K562 (cell line): ENCODE data around the gene PRKRIP1. TPM values are rescaled to one million over a fixed set of nuclear protein-coding genes. Genes with fewer than 3 reads are reported as not detected.
A peak's percentile ranks its signal among the peaks of the same experiment; 100 is the strongest.

Experiments
- HCFC1 ChIP-seq: IDR thresholded peaks from 2 replicates; pipeline ENCODE4 v1.6.1; 2012; ENCODE audit warnings: low read depth, low read length, improper control_type of control experiment
- HDAC8 ChIP-seq: fragments of 450-650 bp; IDR thresholded peaks from 2 replicates; pipeline ENCODE4 v1.6.1; 2016; ENCODE audit warnings: mild to moderate bottlenecking, missing genetic modification characterization, moderate library complexity, missing compliant biosample characterization
- HNRNPUL1 ChIP-seq: fragments of 200-400 bp; formaldehyde crosslinking; IDR thresholded peaks from 2 replicates; pipeline ENCODE4 v1.6.1; 2017; ENCODE audit warnings: low read length
- MTA2 ChIP-seq: fragments of 450-650 bp; IDR thresholded peaks from 2 replicates; pipeline ENCODE4 v1.6.1; 2016; ENCODE audit warnings: low read depth
- MYC ChIP-seq, 2 experiments: fragments of 250-450 bp in 1 of 2; sonication (Bioruptor Pico) in 1 of 2; IDR thresholded peaks; 2 replicates each; pipeline versions ENCODE4 v1.5.1 to v1.6.1; 2012 to 2021; ENCODE audit warnings: low read depth in 2 of 2, borderline replicate concordance in 1 of 2, improper control_type of control experiment in 1 of 2, low read length in 1 of 2, mild to moderate bottlenecking in 1 of 2, moderate library complexity in 1 of 2
- NBN ChIP-seq: fragments of 450-650 bp; IDR thresholded peaks from 2 replicates; pipeline ENCODE4 v1.6.1; 2016; ENCODE audit warnings: low read depth, mild to moderate bottlenecking
- NCOA1 ChIP-seq: fragments of 450-650 bp; IDR thresholded peaks from 2 replicates; pipeline ENCODE4 v1.6.1; 2016; ENCODE audit warnings: low read depth
- OTX1 ChIP-seq: fragments of 450-650 bp; formaldehyde crosslinking; IDR thresholded peaks from 2 replicates; pipeline ENCODE4 v1.4.0; 2022; ENCODE audit warnings: mild to moderate bottlenecking
- SIRT6 ChIP-seq: IDR thresholded peaks from one replicate; pipeline ENCODE4 v1.6.1; 2012; ENCODE audit warnings: low read depth, mild to moderate bottlenecking, control low read depth, inconsistent platforms, low read length, moderate library complexity
- SMAD1 ChIP-seq: fragments of 150-350 bp; IDR thresholded peaks from 2 replicates; pipeline ENCODE4 v1.6.1; 2014; ENCODE audit warnings: low read length, low read depth; ENCODE audit not compliant: partially characterized antibody
- TEAD2 ChIP-seq: fragments of 450-650 bp; IDR thresholded peaks from 2 replicates; pipeline ENCODE4 v1.6.1; 2016; ENCODE audit warnings: missing genetic modification characterization, control low read depth, missing compliant biosample characterization
- TRIM25 ChIP-seq: fragments of 450-650 bp; IDR thresholded peaks from 2 replicates; pipeline ENCODE4 v1.7.0; 2016; ENCODE audit warnings: borderline replicate concordance
- polyA plus RNA-seq, 8 experiments: library from polyadenylated mRNA; depleted of rRNA in 4 of 8; stranded (reverse) in 5 of 8; unstranded in 3 of 8; fragments of >200 nt; fragmentation: Nextera tagmentation in 2 of 8; fragmentation: Illumina TruSeq in 1 of 8; extraction: Ambion mirVana in 2 of 8; extraction: Trizol in 1 of 8; gene quantifications; 2 replicates each; pipeline versions ENCODE4 v1.2.1 to v1.2.3, GENCODE V29; 2011 to 2014; ENCODE audit warnings: inconsistent platforms in 1 of 8, missing spikeins in 1 of 8
- total RNA-seq, 7 experiments: library from RNA; depleted of rRNA in 6 of 7; stranded (reverse); fragments of >200 nt in 6 of 7; fragmentation: Illumina TruSeq in 2 of 7; extraction: Trizol in 2 of 7; gene quantifications; 2 replicates each; pipeline versions ENCODE4 v1.2.1 to v1.2.3, GENCODE V29; 2011 to 2021; ENCODE audit warnings: low replicate concordance in 1 of 7
- TF ChIP-seq, protein P1 (sequence below): IDR thresholded peaks from 2 replicates; pipeline ENCODE4 v1.6.1; 2011; ENCODE audit not compliant: insufficient read length; ENCODE audit errors: extremely low read depth
- TF ChIP-seq, protein P2 (sequence below): fragments of 450-650 bp; conservative IDR thresholded peaks from 2 replicates; pipeline ENCODE4 v1.6.1; 2016; ENCODE audit warnings: missing genetic modification characterization, low read depth, mild to moderate bottlenecking, control low read depth, missing compliant biosample characterization
- TF ChIP-seq, protein P3 (sequence below): fragments of 200-800 bp; sonication (Bioruptor generic); IDR thresholded peaks from 2 replicates; pipeline ENCODE4 v1.6.1; 2016; ENCODE audit warnings: missing genetic modification characterization, missing compliant biosample characterization
- TF ChIP-seq, protein P4 (sequence below): fragments of 250-450 bp; sonication (Bioruptor Pico); IDR thresholded peaks from 2 replicates; pipeline ENCODE4 v1.8.0; 2022; ENCODE audit warnings: inconsistent platforms

The PRKRIP1 gene
- total and polyA plus RNA-seq, 9 of the 15 experiments (the other 6 are each of a cell fraction or from before 2014, with no cell fraction given): 14.9 to 52.1 (median 19.8) TPM

DNA sequence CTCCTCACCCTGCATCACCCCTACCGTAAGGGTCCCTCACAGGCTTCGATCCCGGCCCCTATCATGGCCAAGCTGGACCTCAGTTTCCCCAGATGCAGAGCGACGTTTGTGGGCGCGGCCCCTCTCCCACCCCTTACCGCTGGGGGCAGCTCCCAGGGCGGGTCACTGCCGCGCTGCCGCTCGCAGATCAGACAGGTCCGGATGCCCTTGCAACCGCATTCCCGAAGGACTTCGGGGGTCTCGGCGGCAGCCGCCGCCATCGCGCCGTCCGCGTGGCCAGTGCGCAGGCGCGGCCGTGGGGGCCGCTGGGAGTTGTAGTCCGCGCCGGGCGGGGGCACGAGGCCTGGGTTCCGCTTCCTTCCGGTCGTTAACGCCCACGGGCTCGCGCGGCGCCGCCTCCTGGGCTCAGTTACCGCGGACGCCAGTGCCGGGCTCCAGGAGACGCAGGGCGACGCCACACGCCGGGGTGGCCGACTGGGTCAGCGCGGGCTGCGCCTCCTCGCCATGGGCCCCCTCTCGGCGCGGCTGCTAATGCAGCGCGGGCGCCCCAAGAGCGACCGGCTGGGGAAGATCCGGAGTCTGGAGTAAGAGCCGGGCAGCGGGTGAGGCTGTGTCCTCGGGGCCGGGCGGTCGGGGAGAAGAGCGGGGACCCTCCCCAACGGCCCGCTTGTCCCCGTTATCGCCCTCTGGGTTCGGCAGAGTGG is 68.6 kb downstream of the PRKRIP1 start, which contains the start of the genes ALKBH4 and LRWD1 (continued):
- TF ChIP-seq TRIM25: no peak; the same call in 1 of the 2 replicates
- no peak for TF ChIP-seq HNRNPUL1
- TF ChIP-seq OTX1 (CRISPR knock-in tag): peak; percentile 44; the same call in 1 of the 2 replicates
- no peak for TF ChIP-seq HDAC8
- no peak for TF ChIP-seq MTA2
- TF ChIP-seq, protein P1, sequence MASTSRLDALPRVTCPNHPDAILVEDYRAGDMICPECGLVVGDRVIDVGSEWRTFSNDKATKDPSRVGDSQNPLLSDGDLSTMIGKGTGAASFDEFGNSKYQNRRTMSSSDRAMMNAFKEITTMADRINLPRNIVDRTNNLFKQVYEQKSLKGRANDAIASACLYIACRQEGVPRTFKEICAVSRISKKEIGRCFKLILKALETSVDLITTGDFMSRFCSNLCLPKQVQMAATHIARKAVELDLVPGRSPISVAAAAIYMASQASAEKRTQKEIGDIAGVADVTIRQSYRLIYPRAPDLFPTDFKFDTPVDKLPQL: no peak
- TF ChIP-seq SMAD1: no peak
- no peak for TF ChIP-seq TEAD2
- TF ChIP-seq SIRT6: no peak
- no peak for TF ChIP-seq NBN
- TF ChIP-seq HCFC1: peak; percentile 99
- peak; percentile 97 for TF ChIP-seq MYC (IDR thresholded peaks at IDR 0.05; ENCODE audit: low read depth, low read length)
- TF ChIP-seq MYC (CRISPR knock-in tag; IDR thresholded peaks at IDR 0.05; ENCODE audit: borderline replicate concordance, low read depth): no peak
- TF ChIP-seq, protein P2, sequence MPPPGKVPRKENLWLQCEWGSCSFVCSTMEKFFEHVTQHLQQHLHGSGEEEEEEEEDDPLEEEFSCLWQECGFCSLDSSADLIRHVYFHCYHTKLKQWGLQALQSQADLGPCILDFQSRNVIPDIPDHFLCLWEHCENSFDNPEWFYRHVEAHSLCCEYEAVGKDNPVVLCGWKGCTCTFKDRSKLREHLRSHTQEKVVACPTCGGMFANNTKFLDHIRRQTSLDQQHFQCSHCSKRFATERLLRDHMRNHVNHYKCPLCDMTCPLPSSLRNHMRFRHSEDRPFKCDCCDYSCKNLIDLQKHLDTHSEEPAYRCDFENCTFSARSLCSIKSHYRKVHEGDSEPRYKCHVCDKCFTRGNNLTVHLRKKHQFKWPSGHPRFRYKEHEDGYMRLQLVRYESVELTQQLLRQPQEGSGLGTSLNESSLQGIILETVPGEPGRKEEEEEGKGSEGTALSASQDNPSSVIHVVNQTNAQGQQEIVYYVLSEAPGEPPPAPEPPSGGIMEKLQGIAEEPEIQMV (tag): peak; percentile 85
- TF ChIP-seq, protein P3, sequence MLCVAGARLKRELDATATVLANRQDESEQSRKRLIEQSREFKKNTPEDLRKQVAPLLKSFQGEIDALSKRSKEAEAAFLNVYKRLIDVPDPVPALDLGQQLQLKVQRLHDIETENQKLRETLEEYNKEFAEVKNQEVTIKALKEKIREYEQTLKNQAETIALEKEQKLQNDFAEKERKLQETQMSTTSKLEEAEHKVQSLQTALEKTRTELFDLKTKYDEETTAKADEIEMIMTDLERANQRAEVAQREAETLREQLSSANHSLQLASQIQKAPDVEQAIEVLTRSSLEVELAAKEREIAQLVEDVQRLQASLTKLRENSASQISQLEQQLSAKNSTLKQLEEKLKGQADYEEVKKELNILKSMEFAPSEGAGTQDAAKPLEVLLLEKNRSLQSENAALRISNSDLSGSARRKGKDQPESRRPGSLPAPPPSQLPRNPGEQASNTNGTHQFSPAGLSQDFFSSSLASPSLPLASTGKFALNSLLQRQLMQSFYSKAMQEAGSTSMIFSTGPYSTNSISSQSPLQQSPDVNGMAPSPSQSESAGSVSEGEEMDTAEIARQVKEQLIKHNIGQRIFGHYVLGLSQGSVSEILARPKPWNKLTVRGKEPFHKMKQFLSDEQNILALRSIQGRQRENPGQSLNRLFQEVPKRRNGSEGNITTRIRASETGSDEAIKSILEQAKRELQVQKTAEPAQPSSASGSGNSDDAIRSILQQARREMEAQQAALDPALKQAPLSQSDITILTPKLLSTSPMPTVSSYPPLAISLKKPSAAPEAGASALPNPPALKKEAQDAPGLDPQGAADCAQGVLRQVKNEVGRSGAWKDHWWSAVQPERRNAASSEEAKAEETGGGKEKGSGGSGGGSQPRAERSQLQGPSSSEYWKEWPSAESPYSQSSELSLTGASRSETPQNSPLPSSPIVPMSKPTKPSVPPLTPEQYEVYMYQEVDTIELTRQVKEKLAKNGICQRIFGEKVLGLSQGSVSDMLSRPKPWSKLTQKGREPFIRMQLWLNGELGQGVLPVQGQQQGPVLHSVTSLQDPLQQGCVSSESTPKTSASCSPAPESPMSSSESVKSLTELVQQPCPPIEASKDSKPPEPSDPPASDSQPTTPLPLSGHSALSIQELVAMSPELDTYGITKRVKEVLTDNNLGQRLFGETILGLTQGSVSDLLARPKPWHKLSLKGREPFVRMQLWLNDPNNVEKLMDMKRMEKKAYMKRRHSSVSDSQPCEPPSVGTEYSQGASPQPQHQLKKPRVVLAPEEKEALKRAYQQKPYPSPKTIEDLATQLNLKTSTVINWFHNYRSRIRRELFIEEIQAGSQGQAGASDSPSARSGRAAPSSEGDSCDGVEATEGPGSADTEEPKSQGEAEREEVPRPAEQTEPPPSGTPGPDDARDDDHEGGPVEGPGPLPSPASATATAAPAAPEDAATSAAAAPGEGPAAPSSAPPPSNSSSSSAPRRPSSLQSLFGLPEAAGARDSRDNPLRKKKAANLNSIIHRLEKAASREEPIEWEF: no peak
- TF ChIP-seq NCOA1: no peak
- TF ChIP-seq, protein P4, sequence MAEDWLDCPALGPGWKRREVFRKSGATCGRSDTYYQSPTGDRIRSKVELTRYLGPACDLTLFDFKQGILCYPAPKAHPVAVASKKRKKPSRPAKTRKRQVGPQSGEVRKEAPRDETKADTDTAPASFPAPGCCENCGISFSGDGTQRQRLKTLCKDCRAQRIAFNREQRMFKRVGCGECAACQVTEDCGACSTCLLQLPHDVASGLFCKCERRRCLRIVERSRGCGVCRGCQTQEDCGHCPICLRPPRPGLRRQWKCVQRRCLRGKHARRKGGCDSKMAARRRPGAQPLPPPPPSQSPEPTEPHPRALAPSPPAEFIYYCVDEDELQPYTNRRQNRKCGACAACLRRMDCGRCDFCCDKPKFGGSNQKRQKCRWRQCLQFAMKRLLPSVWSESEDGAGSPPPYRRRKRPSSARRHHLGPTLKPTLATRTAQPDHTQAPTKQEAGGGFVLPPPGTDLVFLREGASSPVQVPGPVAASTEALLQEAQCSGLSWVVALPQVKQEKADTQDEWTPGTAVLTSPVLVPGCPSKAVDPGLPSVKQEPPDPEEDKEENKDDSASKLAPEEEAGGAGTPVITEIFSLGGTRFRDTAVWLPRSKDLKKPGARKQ (CRISPR knock-in tag): no peak
